GM12864 (cell line): Measurements from ENCODE around the gene SLC6A6.

Experiments used
- DNase-seq: peaks from one replicate; pipeline ENCODE4 v3.0.0-alpha.2; 2011; ENCODE audit warnings: low read depth
- H3K4me3 ChIP-seq: 2 replicates; pipeline ENCODE4 v1.5.1; 2011; ENCODE audit warnings: mild to moderate bottlenecking, low read depth, low read length, control low read depth
- CTCF ChIP-seq: IDR thresholded peaks from 2 replicates; pipeline ENCODE4 v1.5.1; 2011; ENCODE audit warnings: low read depth, mild to moderate bottlenecking, moderate library complexity, low read length, control low read depth, inconsistent platforms; ENCODE audit errors: missing control alignments

Gene SLC6A6

GRCh38 chr3:14483286-14483685 lies 80.9 kb downstream of the SLC6A6 start:
- TF ChIP-seq CTCF = no peak
- DNase-seq = no peak
- no peak overlapping the region for H3K4me3 ChIP-seq

- TF ChIP-seq CTCF = no peak
- no peak overlapping the region for H3K4me3 ChIP-seq
- no peak for DNase-seq
Measured at GRCh38 chr3:14484741-14485140, 82.3 kb downstream of the SLC6A6 start.

- DNase-seq = no peak
- no peak overlapping the region for H3K4me3 ChIP-seq
- no peak for TF ChIP-seq CTCF
Measured at GRCh38 chr3:14485981-14486380, 83.6 kb downstream of the SLC6A6 start.

GRCh38 chr3:14486460-14486859 lies 84.1 kb downstream of the SLC6A6 start:
- H3K4me3 ChIP-seq = no peak overlapping the region
- no peak for DNase-seq
- TF ChIP-seq CTCF = no peak

GRCh38 chr3:14487086-14487485 lies 84.7 kb downstream of the SLC6A6 start:
- no peak for DNase-seq
- no peak for TF ChIP-seq CTCF
- no peak overlapping the region for H3K4me3 ChIP-seq

GRCh38 chr3:14487821-14488220 lies 85.4 kb downstream of the SLC6A6 start:
- H3K4me3 ChIP-seq = no peak overlapping the region
- no peak for TF ChIP-seq CTCF
- DNase-seq = no peak

- no peak for TF ChIP-seq CTCF
- no peak overlapping the region for H3K4me3 ChIP-seq
- DNase-seq = no peak
Measured at GRCh38 chr3:14488286-14489041, 86.1 kb downstream of the SLC6A6 start.
